GM12874 (cell line): ENCODE data around the gene RASSF7.

Experiments
- TF ChIP-seq, protein P1 (sequence below): IDR thresholded peaks from 2 replicates; pipeline ENCODE4 v1.5.1; 2011; ENCODE audit warnings: low read depth, mild to moderate bottlenecking, control low read depth, low read length, moderate library complexity; ENCODE audit not compliant: insufficient read depth

RASSF7 gene

DNA sequence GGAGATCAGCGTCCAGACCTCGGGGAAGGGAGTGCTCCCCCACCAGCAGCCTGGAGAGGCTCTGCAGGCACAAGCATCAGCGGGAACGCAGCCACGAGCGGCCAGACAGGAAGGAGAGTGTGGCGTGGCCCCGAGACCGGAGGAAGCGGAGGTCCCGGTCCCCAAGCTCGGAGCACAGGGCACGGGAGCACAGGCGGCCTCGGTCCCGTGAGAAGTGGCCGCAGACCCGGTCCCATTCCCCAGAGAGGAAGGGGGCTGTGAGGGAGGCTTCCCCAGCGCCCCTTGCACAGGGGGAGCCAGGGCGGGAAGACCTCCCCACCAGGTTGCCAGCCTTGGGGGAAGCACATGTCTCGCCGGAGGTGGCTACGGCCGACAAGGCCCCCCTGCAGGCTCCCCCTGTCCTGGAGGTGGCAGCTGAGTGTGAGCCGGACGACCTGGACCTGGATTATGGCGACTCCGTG is 48.1 kb downstream of the RASSF7 start:
- TF ChIP-seq, protein P1, sequence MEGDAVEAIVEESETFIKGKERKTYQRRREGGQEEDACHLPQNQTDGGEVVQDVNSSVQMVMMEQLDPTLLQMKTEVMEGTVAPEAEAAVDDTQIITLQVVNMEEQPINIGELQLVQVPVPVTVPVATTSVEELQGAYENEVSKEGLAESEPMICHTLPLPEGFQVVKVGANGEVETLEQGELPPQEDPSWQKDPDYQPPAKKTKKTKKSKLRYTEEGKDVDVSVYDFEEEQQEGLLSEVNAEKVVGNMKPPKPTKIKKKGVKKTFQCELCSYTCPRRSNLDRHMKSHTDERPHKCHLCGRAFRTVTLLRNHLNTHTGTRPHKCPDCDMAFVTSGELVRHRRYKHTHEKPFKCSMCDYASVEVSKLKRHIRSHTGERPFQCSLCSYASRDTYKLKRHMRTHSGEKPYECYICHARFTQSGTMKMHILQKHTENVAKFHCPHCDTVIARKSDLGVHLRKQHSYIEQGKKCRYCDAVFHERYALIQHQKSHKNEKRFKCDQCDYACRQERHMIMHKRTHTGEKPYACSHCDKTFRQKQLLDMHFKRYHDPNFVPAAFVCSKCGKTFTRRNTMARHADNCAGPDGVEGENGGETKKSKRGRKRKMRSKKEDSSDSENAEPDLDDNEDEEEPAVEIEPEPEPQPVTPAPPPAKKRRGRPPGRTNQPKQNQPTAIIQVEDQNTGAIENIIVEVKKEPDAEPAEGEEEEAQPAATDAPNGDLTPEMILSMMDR = no peak

DNA sequence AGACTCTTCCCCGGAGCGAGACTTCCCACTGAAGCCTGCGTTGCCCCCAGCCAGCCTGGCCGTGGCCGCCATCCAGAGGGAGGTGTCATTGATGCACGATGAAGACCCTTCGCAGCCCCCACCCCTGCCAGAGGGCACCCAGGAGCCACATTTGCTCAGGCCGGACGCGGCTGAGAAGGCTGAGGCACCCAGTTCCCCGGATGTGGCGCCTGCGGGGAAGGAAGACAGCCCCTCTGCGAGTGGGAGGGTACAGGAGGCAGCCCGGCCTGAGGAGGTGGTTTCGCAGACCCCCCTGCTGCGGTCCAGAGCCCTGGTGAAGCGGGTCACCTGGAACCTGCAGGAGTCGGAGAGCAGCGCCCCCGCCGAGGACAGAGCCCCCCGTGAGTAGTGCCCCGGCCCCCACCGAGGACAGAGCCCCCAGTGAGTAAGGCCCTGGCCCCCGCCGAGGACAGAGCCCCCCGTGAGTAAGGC is 48.6 kb downstream of the RASSF7 start:
- TF ChIP-seq, protein P1 = no peak

DNA sequence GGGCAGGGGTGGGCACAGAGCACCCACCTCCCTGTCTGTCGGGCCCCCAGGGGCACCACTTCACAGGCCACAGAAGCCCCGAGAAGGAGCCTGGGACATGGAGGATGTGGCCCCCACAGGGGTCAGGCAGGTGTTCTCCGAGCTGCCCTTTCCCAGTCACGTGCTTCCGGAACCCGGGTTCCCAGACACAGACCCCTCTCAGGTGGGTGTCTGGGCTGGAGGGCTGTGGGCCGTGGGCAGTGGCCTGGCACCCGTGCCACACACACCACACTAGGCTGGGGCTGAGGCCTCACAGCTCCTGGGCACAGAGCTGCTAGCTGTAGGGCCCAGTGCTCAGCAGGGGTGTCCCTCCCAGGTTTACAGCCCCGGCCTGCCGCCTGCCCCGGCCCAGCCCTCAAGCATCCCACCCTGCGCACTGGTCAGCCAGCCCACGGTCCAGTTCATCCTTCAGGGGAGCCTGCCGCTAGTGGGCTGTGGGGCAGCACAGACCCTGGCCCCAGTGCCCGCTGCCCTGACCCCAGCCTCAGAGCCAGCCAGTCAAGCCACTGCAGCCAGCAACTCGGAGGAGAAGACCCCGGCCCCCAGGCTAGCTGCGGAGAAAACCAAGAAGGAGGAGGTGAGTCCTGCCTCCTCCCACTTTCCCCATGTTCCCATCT is 49.5 kb downstream of the RASSF7 start:
- TF ChIP-seq, protein P1 = no peak

DNA sequence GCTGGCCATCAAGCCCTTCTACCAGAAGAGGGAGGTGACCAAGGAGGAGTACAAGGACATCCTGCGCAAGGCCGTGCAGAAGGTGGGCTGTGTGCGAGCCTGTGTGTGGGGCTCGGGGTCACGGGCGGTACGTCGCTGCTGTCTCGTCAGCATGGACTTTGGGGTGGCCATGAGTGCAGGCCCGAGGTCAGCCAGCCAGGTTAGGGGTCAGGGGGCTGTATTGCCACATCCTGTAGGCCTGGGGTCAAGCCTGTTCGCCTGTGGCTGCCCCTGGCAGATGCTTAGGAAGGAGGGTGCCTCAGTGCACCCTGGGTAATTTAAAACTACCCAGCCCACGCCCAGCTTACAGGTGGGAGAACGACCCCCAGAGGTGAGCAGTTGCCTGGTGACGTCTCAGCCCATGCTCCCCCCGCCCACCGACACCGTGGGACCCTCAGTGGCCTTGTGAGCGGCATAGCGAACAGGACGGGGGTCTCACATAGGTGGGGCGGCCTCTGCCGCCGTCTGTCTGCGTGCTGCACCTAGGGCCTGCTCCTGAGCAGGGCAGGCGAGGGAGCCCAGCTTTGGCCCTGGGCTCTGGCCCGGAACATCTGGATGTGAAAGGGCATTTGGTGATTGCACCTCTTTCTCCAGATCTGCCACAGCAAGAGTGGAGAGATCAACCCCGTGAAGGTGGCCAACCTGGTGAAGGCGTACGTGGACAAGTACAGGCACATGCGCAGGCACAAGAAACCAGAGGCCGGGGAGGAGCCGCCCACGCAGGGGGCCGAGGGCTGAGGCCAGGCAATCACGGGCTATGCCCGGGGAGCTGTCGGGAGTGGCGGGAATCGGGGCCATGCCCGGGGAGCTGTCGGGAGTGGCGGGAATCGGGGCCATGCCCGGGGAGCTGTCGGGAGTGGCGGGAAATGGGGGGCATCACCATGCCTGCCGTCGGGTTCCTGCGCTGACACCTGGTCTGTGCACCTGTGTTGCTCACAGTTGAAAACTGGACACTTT is 50.5 kb downstream of the RASSF7 start:
- TF ChIP-seq, protein P1 = no peak

DNA sequence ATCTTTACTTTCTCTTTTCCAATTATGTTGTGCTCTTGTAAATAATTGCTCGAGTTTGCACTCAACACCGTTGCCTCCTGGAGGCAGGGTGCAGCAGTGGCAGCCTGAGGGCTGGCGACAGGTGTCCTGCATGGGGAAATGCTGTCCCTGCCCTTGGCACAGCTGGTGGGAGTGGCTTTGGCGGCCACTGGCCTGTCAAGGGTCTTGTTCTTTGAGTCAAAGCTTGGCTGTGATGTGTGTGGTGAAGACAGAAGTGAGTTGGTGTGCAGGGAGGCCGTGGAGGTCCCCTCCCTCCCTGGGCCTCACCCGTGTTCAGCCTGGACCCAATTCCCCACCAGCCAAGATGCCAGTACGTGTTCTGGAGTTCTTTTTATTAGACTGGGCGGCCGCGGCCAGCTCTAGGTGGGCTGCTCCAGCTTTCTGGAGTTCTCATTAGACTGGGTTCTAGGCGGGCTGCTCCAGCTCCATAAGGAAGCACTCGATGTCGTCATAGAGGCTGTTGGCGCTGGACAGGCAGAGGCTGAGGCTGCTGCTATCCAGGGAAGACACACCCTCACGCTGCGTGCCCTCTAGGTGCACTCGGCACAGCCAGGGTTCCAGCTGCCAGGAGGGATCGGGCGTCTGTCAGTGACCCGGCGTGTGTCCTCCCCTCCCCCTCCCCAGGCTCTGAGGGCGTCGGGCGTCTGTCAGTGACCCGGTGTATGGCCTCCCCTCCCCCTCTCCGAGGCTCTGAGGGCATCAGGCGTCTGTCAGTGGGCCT is 51.6 kb downstream of the RASSF7 start:
- TF ChIP-seq, protein P1 = peak; percentile 27; the same call in 1 of the 2 replicates

DNA sequence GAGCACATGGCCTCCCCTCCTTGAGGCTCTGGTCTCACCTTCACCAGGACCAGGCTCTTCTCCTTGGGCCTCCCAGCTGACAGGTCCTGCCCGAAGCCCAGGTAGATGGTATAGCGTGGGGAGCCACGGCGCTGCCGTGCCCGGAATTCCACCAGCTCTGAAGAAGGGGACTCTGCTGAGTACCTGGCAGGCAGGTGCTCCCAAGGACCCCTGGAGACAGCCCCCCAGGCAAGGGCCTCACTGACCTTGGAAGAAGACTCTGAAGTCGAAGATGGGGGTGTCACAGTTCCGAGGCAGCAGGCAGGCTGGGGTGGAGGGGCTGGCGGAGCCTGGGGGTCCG is 52.2 kb downstream of the RASSF7 start:
- TF ChIP-seq, protein P1 = no peak
